DMS114 treated with DMSO at 0.1 percent for 48 hours (cell line): ENCODE measurements around the gene OBP2B.
"Not testable (repeated sequence)": the region's sequence is repeated elsewhere in the genome, so short reads cannot be mapped to it uniquely, and the experiment has no call there.

Source experiments
- DNase-seq: peaks from one replicate; lab custom pipeline; 2025; ENCODE audit not compliant: unreplicated experiment; lab: John Stamatoyannopoulos, UW

Gene OBP2B

GRCh38 chr9:133208880-133209300, at the start of gene OBP2B:
Gene OBP2B (minus strand): TSS chr9:133209250. CDS start chr9:133209199, 51 bp downstream.
- not testable (repeated sequence) for DNase-seq

GRCh38 chr9:133258061-133259015, 49.3 kb upstream of the OBP2B start:
- DNase-seq = no peak

- no peak for DNase-seq
These were observed 48.5 kb upstream of the OBP2B start for GRCh38 chr9:133257465-133257956.

- DNase-seq = no peak
These were observed 47.6 kb upstream of the OBP2B start for GRCh38 chr9:133256686-133257091.

GRCh38 chr9:133256136-133256461, 47.0 kb upstream of the OBP2B start:
- no peak for DNase-seq

GRCh38 chr9:133255371-133256135, 46.5 kb upstream of the OBP2B start:
- DNase-seq = no peak

GRCh38 chr9:133254471-133254870, 45.4 kb upstream of the OBP2B start:
- DNase-seq = no peak

- no peak for DNase-seq
These were observed 44.2 kb upstream of the OBP2B start for GRCh38 chr9:133253268-133253667.

- DNase-seq = no peak
These were observed 43.4 kb upstream of the OBP2B start for GRCh38 chr9:133252301-133253020.

GRCh38 chr9:133251773-133252172, 42.7 kb upstream of the OBP2B start:
- no peak for DNase-seq

GRCh38 chr9:133251221-133251620, 42.2 kb upstream of the OBP2B start:
- not testable (repeated sequence) for DNase-seq

GRCh38 chr9:133250741-133251170, 41.7 kb upstream of the OBP2B start:
- no peak for DNase-seq

- DNase-seq = no peak
These were observed 40.3 kb upstream of the OBP2B start for GRCh38 chr9:133249337-133249736.

GRCh38 chr9:133248726-133249295, 39.8 kb upstream of the OBP2B start:
- DNase-seq = no peak

- DNase-seq = no peak
These were observed 38.6 kb upstream of the OBP2B start for GRCh38 chr9:133247632-133248031.

GRCh38 chr9:133246991-133247390, 37.9 kb upstream of the OBP2B start:
- no peak for DNase-seq

GRCh38 chr9:133246562-133246961, 37.5 kb upstream of the OBP2B start:
- DNase-seq = no peak

GRCh38 chr9:133242991-133243390, 33.9 kb upstream of the OBP2B start:
- DNase-seq = no peak

GRCh38 chr9:133242241-133242640, 33.2 kb upstream of the OBP2B start:
- no peak for DNase-seq

GRCh38 chr9:133239533-133240090, 30.6 kb upstream of the OBP2B start:
- no peak for DNase-seq
